B cell (primary cell): ENCODE measurements around the gene CCR5AS.
A peak's percentile ranks its signal among the peaks of the same experiment; 100 is the strongest.

Experiments
- ATAC-seq: fragments of 200-7000 bp; cut with Tn5 transposase; one replicate; pipeline ENCODE4 v1.10.0; 2021; ENCODE audit warnings: low read depth, mild to moderate bottlenecking, moderate number of reproducible peaks, moderate library complexity
- CTCF ChIA-PET: fragments of 350-600 bp; sonication (Branson Sonifier 250); formaldehyde crosslinking; loops from one replicate; lab custom pipeline; 2021; ENCODE audit warnings: antibody characterized with exemption, inconsistent platforms; lab: Charles Lee
- POLR2A ChIA-PET: fragments of 350-600 bp; sonication (Branson Sonifier 250); formaldehyde crosslinking; loops from one replicate; lab custom pipeline; 2021; ENCODE audit warnings: antibody characterized with exemption; lab: Charles Lee
- DNase-seq: peaks from one replicate; pipeline ENCODE4 v3.0.0; 2013
- H2AFZ ChIP-seq: 2 replicates; pipeline ENCODE4 v1.6.1; 2012; ENCODE audit warnings: mild to moderate bottlenecking, low read depth, low read length; ENCODE audit not compliant: insufficient read depth, poor library complexity, severe bottlenecking
- H3K27ac ChIP-seq, 2 donors: 1 replicate in 1 of 2; 2 replicates in 1 of 2; pipeline ENCODE4 v1.5.1; 2012 to 2013; ENCODE audit warnings: low read length in 2 of 2, mild to moderate bottlenecking in 2 of 2, moderate library complexity in 1 of 2
- H3K27me3 ChIP-seq, 4 experiments: fragments of 200-600 bp in 1 of 4; sonication (generic) in 1 of 4; replicated peaks in 1 of 4; 1 replicate in 2 of 4; 2 replicates in 2 of 4; pipeline versions ENCODE4 v1.6.1 to v1.7.0; 2013 to 2016; ENCODE audit warnings: low read length in 3 of 4, mild to moderate bottlenecking in 2 of 4, mixed read lengths in 1 of 4, moderate library complexity in 1 of 4; ENCODE audit not compliant: insufficient read depth in 4 of 4, control insufficient read depth in 3 of 4; ENCODE audit errors: control extremely low read depth in 1 of 4
- H3K36me3 ChIP-seq, 2 experiments: replicated peaks in 1 of 2; 1 replicate in 1 of 2; 2 replicates in 1 of 2; pipeline versions ENCODE4 v1.6.1 to v1.7.1; 2013; ENCODE audit warnings: low read length in 1 of 2; ENCODE audit not compliant: insufficient read depth in 2 of 2, control insufficient read depth in 1 of 2; ENCODE audit errors: control extremely low read depth in 1 of 2, extremely low read depth in 1 of 2
- H3K4me1 ChIP-seq, 2 donors: fragments of 200-600 bp in 1 of 2; sonication (generic) in 1 of 2; 1 replicate in 1 of 2; 2 replicates in 1 of 2; pipeline versions ENCODE4 v1.5.1 to v1.6.1; 2013 to 2017; ENCODE audit warnings: low read length in 2 of 2; ENCODE audit not compliant: control insufficient read depth in 2 of 2, insufficient read depth in 2 of 2
- H3K4me2 ChIP-seq: replicated peaks from 2 replicates; pipeline ENCODE3; 2012; ENCODE audit warnings: mild to moderate bottlenecking, low read depth, low read length; ENCODE audit not compliant: poor library complexity, severe bottlenecking
- H3K4me3 ChIP-seq, 5 experiments: fragments of 200-600 bp in 1 of 5; sonication (generic) in 1 of 5; 1 replicate in 3 of 5; 2 replicates in 2 of 5; pipeline versions ENCODE4 v1.5.1 to v1.7.0; 2011 to 2016; ENCODE audit warnings: low read length in 4 of 5, mild to moderate bottlenecking in 4 of 5, low read depth in 2 of 5, control low read depth in 1 of 5, moderate library complexity in 1 of 5; ENCODE audit not compliant: insufficient read depth in 1 of 5; ENCODE audit errors: control extremely low read depth in 1 of 5, extremely low read depth in 1 of 5
- H3K79me2 ChIP-seq: fragments of 200-600 bp; sonication (generic); one replicate; pipeline ENCODE4 v1.6.0; 2016; ENCODE audit warnings: low read length; ENCODE audit not compliant: control insufficient read depth, insufficient read depth
- H3K9ac ChIP-seq: fragments of 200-600 bp; sonication (generic); 2 replicates; pipeline ENCODE4 v1.6.1; 2017; ENCODE audit warnings: mild to moderate bottlenecking, low read length, moderate library complexity
- H3K9me3 ChIP-seq, 3 donors: one replicate each; pipeline versions ENCODE4 v1.6.1 to v1.7.1; 2013; ENCODE audit warnings: low read length in 2 of 3; ENCODE audit not compliant: control insufficient read depth in 2 of 3, insufficient read depth in 1 of 3; ENCODE audit errors: control extremely low read depth in 1 of 3
- H4K20me1 ChIP-seq: 2 replicates; pipeline ENCODE4 v1.6.0; 2012; ENCODE audit warnings: mild to moderate bottlenecking, low read length; ENCODE audit not compliant: insufficient read depth, control insufficient read depth, poor library complexity, severe bottlenecking
- H3K27ac Mint-ChIP-seq: one replicate; pipeline ENCODE4 v1.8.0; 2021; ENCODE audit warnings: mixed read lengths
- H3K27me3 Mint-ChIP-seq: one replicate; pipeline ENCODE4 v1.8.0; 2021; ENCODE audit warnings: mixed read lengths
- H3K4me1 Mint-ChIP-seq: one replicate; pipeline ENCODE4 v1.8.0; 2021; ENCODE audit warnings: mixed read lengths
- H3K4me3 Mint-ChIP-seq: one replicate; pipeline ENCODE4 v1.8.0; 2021; ENCODE audit warnings: mixed read lengths
- H3K9me3 Mint-ChIP-seq: one replicate; pipeline ENCODE4 v1.8.0; 2022; ENCODE audit warnings: mixed read lengths; ENCODE audit not compliant: insufficient read depth
- EZH2 ChIP-seq: IDR thresholded peaks from 2 replicates; pipeline ENCODE4 v1.6.1; 2012; ENCODE audit warnings: borderline replicate concordance, low read depth, mild to moderate bottlenecking, moderate library complexity, low read length; ENCODE audit not compliant: insufficient read depth, poor library complexity, severe bottlenecking
- WGBS: methylation state at CpG from one replicate; pipeline ENCODE4 v1.1.5; 2013; ENCODE audit warnings: missing lambda C conversion rate; ENCODE audit not compliant: insufficient coverage; 5-methylcytosine and 5-hydroxymethylcytosine counted together
- intact Hi-C: fragments of 100-400 bp; cut with micrococcal nuclease; formaldehyde crosslinking; loops from one replicate; pipeline ENCODE4 v1.10.0; 2022
- TF ChIP-seq, protein P1 (sequence below): fragments of 200-600 bp; IDR thresholded peaks from one replicate; pipeline ENCODE4 v1.8.0; 2022; ENCODE audit warnings: antibody characterized with exemption, mild to moderate bottlenecking

The CCR5AS gene

DNA sequence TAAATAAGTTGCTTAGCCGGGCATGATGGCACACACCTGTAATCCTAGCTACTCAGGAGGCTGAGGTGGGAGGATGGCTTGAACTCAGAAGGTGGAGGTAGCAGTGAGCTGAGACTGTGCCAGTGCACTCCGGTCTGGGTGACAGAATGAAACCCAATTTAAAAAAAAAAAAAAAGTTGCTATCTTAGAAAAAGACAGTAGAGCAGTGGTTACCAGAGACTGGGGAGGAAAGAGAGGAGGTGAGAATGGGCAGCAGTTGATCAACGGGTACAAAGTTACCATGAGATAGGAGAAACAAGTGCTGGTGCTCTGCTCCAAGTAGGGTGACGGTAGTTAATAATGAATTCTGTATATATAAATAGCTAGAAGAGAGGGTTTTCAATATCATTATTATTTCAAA is 53.8 kb downstream of the CCR5AS start:
- H4K20me1 ChIP-seq, result no peaks in the 10 kb centered on the region
- DNase-seq, result no peak
- Mint-ChIP-seq H3K4me1 (peaks cover 79% of the 10 kb centered on the region), H3K9me3 (no peaks in the 10 kb centered on the region), H3K4me3 (no peak overlapping the region), H3K27ac (no peak overlapping the region), H3K27me3 (no peaks in the 10 kb centered on the region)
- H3K4me2 ChIP-seq, result no peak overlapping the region
- CTCF ChIA-PET, result interaction anchor here (0.9 to 1.8 kb wide), 3 partner anchors 11 to 260 kb away, joined by 3 to 5 read pairs (median 3); no protein-coding TSS in a partner anchor
- no peak overlapping the region for H2AFZ ChIP-seq
- H3K4me3 ChIP-seq, result no peak overlapping the region
- ATAC-seq, result no peak
- no peaks in the 10 kb centered on the region for H3K9me3 ChIP-seq
- no peaks in the 10 kb centered on the region for H3K36me3 ChIP-seq
- 100% methylated on average over 1 of the region's 4 CpGs for WGBS
- H3K79me2 ChIP-seq, result no peaks in the 10 kb centered on the region
- intact Hi-C loops, result loop anchor here (2.0 kb wide), 1 partner anchor 18 kb away; the partner anchor contains the start of gene CCR5
- no peak overlapping the region for H3K27ac ChIP-seq
- H3K9ac ChIP-seq, result no peak overlapping the region
- peaks cover 52 to 64% of the 10 kb centered on the region in 2 donors for H3K4me1 ChIP-seq
- TF ChIP-seq, protein P1, sequence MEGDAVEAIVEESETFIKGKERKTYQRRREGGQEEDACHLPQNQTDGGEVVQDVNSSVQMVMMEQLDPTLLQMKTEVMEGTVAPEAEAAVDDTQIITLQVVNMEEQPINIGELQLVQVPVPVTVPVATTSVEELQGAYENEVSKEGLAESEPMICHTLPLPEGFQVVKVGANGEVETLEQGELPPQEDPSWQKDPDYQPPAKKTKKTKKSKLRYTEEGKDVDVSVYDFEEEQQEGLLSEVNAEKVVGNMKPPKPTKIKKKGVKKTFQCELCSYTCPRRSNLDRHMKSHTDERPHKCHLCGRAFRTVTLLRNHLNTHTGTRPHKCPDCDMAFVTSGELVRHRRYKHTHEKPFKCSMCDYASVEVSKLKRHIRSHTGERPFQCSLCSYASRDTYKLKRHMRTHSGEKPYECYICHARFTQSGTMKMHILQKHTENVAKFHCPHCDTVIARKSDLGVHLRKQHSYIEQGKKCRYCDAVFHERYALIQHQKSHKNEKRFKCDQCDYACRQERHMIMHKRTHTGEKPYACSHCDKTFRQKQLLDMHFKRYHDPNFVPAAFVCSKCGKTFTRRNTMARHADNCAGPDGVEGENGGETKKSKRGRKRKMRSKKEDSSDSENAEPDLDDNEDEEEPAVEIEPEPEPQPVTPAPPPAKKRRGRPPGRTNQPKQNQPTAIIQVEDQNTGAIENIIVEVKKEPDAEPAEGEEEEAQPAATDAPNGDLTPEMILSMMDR, result no peak
- H3K27me3 ChIP-seq, result no peaks in the 10 kb centered on the region
- POLR2A ChIA-PET, result interaction anchor here (0.7 kb wide), 1 partner anchor 190 kb away, joined by 3 read pairs; no protein-coding TSS in a partner anchor

DNA sequence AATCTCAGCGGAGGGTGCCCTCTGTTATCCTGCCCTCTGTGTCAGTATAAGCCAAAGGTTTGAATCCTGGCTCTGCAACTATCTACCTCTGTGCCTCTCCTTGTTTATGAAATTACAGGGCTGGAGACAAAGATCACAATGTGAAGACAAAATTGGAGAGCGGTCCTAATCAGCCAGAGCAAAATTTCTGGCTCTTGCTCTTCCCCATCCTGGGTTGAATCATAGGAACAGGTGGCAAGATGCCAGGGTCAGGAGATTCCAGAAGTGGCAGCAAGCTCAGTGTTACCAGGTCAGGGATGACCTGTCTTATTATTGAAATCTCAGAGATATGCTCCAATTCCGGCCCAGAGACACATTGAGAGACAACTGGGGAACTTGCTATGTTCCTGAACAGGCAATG is 55.2 kb downstream of the CCR5AS start:
- Histone ChIP-seq H3K79me2 (no peaks in the 10 kb centered on the region), H3K36me3 (no peaks in the 10 kb centered on the region), H3K4me2 (no peak overlapping the region), H3K9me3 (no peaks in the 10 kb centered on the region), H3K27ac (no peak overlapping the region), H3K4me3 (no peak overlapping the region), H3K4me1 (peaks cover 52 to 64% of the 10 kb centered on the region in 2 donors), H4K20me1 (no peaks in the 10 kb centered on the region), H2AFZ (no peak overlapping the region), H3K27me3 (no peaks in the 10 kb centered on the region), H3K9ac (no peak overlapping the region)
- intact Hi-C loops, result loop anchor here (2.0 kb wide), 1 partner anchor 19 kb away; the partner anchor contains the start of gene CCR5
- DNase-seq (no peak), ATAC-seq (no peak)
- CTCF ChIA-PET, result no interaction called here
- POLR2A ChIA-PET, result no interaction called here
- 100% methylated on average over 3 of the region's 3 CpGs for WGBS
- no peaks in the 10 kb centered on the region for H3K27me3 Mint-ChIP-seq
- H3K27ac Mint-ChIP-seq, result no peak overlapping the region
- H3K4me3 Mint-ChIP-seq, result peak overlapping the region; percentile 15
- H3K9me3 Mint-ChIP-seq, result no peaks in the 10 kb centered on the region
- TF ChIP-seq EZH2, result no peak
- TF ChIP-seq, protein P1, result no peak
- H3K4me1 Mint-ChIP-seq, result peaks cover 82% of the 10 kb centered on the region
